Posterior vena cava (tissue), 2 donors: ENCODE measurements around the gene NPFFR1. TPM values are rescaled to one million over a fixed set of nuclear protein-coding genes. Genes with fewer than 3 reads are reported as not detected.

Experiments used
- DNase-seq: peaks from one replicate; pipeline ENCODE4 v3.0.0-alpha.2; 2020; ENCODE audit warnings: low spot score
- intact Hi-C, 2 donors: fragments of 100-400 bp; cut with DNase I; formaldehyde crosslinking; loops; one replicate each; pipeline versions ENCODE4 v1.14.1 to v1.14.2; 2022 to 2023
- total RNA-seq, 2 donors: library from RNA; stranded (reverse); fragmentation: NEBNext Ultra II Directional; extraction: Animal tissue kit (Norgen Biotek cat#: 25700); gene quantifications; one replicate each; pipeline ENCODE4 v1.2.1, GENCODE V29; 2021
- donor health status: DM: yes; HTN: yes; CAD: no.
- donor health status: DM: yes; HTN: yes; CAD: no.

The NPFFR1 gene
- total RNA-seq, 2 donors from 2014 or later = not detected

DNA sequence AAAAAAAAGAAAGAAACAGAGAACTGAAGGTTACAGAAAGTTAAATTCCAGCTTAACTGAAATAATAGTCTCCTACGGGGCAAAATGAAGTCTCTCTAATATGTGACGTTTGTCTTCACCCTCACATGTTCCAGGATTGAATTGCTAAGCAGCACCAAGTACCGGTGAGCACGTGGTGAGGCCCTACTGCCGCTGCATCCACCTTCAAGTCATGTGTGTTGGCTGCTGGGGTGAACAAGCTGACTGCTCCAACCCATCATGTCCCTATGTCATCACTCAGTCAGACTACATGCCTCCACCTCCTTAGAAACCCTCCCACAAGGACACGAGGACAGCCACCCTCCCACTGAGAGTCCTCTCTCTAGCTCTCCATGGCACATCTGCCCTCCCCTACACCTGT lies 35.4 kb upstream of the NPFFR1 start:
- DNase-seq = no peak

DNA sequence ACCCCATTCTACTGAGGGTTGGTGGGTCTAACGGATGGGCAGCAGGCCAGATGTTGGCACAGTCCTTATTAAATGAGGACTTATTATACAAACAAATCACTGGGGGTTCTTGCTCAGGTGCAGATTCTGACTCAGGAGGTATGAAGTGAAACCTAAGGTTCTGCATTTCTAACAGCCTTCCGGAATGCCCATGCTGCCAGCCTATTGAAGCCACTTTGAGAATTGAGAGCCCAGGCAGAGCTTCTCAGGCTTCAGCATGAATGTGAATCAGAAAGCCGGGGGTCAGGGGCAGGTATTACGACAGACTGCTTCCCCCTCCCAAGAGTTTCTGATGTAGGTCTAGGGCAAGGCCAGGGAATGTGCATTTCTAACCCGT lies 34.1 kb upstream of the NPFFR1 start:
- intact Hi-C loops = no loop called here
- DNase-seq = no peak

More for the DNA sequence above, 35.4 kb upstream of the NPFFR1 start:
- intact Hi-C loops = no loop called here

DNA sequence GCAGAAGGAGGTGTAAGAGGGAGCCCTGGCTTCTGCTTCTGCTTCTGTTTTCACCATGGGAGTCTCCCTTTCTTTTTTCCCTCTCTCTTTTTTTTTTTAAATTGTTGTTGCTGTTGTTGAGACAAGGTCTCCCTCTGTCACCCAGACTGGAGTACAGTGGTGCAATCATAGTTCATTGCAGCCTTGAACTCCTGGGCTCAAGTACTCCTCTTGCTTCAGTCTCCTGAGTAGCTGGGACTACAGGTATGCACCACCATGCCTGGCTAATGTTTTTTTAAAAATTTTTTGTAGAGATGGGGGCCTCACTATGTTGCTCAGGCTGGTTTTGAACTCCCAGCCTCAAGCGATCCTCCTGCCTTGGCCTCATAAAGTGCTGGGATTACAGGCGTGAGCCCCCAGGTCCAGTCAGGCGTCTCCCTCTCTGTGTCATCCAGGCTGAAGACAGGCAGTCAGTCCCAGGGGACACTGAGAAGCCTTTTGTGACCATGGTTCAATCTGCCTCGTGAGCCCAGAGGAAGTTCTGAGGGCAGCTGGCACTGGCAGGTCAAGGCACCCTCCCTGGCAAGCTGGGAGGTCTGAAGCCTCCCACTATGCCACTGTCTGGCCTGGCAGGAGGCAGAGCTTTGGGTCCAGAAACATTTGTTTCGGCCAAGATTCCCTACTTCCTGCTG lies 33.6 kb upstream of the NPFFR1 start:
- DNase-seq = no peak
- intact Hi-C loops = no loop called here

DNA sequence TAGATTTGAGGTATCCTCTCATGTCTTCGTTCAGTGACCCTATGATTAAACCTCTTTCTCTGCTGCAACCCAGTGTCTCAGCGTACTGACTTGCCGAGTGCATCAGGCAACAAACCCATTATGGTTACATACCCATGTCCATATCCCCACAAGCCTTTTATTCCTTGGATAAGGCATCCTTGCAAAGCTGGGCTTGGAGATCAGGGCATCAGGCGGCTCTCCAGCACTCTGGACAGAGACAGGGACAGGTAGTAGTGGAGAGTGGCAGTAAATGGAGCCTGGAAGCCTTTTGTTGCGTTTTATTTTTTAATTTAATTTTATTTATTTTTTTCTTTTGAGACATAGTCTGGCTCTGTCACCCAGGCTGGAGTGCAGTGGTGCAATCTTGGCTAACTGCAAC lies 32.0 kb upstream of the NPFFR1 start:
- intact Hi-C loops = no loop called here
- no peak for DNase-seq

DNA sequence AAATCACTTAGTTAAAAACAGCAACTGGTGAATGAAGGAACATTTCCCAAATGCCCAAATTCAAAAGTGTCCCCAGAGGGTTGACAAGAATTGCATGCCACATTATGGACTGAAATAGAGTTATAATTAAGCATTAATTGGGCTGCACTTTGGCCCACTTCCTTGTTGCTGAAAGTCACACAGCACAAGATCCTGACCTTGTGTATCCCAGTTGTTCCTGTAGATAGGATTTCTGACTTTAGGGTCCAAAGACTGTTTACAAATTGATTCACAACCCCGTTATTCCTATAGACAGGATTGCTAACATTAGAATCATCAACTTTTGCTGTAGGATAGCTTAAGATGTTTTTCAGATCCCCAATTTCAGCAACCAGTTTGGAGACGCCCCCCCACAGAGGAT lies 31.5 kb upstream of the NPFFR1 start:
- intact Hi-C loops = no loop called here

DNA sequence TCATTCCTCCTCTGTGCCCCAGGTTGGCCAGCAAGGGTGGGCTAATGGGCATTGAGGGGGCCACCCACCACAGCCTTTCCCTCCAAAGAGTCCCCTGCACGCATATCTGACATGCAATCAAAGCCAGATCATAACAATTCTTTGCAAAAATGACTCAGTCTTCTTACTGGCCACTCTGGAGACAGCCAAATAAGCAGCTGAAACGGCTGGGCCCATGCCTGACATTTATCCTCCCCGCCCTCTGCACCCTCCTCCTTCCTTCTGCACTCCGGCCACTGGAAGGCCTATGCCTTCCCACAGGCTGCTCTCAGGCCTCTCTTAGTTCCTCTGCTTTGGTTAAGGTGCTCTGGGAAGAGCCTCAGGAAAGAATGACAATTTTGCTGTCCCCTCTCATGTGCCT lies 29.2 kb upstream of the NPFFR1 start:
- peak; percentile 89 for DNase-seq
- intact Hi-C loops = no loop called here

More for the DNA sequence above, 31.5 kb upstream of the NPFFR1 start:
- no peak for DNase-seq

DNA sequence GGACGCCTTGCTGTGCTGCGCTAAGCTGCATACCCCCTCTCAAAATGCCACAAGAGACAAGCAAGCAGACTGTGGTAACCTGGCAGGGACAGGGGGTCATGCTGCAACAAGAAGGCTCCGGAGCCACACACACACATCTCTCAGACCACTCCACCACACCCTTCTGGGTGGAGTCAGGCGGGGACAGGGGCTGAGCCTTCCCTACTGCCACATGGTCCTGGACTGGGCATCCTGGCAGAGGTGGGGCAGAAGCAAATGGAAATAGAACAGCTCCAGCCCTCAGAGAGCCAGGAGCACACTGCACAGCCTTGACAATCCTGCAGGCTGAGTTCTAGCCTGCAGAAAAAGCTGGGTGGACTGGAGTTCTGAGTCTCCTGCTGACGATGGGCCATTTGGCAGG lies 28.4 kb upstream of the NPFFR1 start:
- DNase-seq = peak; percentile 52
- intact Hi-C loops = no loop called here

DNA sequence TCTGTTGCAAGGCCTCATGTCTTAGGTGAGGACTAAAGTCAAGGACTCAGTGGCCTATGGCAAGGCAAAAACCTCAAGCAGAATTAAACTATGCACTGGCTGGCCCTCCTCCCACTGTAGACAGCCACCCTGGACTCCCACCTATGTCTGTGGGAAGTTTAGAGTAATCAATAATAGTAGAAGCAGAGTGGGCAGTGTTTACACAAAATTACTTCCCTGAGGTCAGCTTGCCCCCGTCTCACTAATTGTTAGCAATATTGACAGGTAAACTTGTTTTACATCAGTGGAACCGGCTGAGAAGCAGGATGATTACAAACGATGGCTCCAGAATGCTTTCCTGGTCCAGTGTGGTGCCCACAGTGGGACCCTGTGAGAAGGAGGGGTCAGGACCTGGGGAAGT lies 27.9 kb upstream of the NPFFR1 start:
- no peak for DNase-seq
- intact Hi-C loops = no loop called here

DNA sequence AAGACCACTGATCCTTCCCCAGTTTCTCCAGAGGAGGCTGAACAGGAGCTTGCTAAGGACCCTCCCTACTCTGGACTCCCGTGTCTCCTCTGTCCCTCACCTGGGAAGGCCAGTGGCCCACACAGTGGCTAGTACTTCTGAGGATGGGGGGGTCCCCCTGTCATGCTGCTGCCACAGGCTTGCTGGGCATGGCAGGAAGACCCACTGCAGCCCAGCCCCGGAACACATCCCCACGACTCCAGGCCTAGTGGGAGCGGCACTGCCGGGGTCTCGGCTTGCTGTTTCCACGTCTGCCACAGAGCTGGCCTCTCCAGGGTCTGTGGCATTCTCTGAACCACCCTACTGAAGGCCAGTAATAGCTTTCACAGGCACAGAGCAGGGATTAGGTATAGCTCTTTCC lies 25.9 kb upstream of the NPFFR1 start:
- intact Hi-C loops = no loop called here
- DNase-seq = no peak

DNA sequence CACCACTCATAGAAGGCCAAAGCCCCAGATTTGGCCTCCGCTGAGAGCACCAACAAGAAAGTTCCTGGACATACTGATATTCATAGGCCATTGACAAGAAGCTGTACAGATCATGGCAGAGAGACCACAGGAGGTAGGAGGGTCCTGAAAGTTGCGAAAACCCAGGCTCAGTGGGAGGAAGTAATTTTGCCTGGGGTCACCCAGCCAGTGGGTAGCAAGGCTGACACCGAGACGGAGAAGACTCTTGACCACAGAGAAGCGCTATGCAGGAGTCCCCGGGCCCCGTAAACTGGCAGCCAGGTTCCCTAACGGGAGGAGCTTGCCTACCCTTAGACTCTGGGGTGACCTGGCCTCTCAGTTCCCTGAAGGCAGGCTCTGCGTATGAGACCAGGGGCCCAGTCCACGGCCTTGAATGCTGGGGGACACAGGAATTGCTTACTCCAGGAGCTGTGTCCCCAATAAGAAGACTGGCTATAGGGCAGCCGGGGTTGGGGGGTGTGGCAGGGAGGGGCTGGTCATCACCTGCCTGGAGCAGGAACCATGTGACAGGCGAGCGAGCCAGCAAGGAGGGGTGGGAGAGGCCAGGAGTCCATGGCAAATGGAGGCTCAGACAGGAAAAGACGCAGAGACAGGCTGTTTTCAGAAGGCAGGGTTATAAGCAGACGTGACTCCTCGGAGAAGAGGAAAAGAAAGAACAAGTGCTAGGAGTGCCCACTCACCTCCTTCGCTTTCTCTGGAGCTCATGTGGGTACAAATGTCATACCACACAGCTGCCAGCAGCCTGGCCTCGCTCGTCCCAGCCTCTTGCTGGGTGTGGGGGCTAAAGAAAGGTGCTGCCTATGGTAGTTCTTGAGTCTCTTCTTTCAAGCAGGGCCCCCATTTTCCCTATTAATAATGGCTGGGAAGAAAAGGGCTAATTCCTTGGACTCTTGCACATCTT lies 24.6 kb upstream of the NPFFR1 start:
- DNase-seq = no peak
- intact Hi-C loops = no loop called here

DNA sequence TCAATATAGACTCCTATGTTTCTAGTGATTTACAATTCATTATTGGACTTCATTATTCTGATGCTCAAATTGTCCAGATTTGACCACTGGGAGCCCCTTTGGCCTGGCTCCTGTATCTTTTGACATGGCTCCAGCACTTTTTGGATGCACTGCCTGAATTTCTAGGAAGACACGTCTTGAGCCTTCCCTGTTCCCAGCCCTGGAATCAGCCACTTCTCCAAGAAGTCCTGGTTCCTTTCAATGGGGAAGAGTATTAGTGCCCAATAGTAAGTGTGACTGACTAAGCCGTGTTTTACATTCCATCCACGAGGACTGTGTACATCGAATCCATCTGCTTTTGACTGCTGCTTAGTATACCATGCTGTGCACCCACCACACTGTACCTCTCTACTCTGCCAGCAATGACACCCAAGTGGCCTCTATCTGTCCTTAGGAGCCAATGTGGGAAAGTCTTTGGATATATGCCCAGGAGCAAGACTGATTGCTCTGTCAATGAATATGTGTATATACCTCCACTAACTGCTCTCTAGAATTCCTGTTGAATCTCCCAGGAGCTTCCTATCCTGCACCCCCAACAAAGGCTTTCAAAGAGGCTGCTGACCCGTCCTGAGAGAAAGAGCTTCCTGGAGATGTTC lies 23.2 kb upstream of the NPFFR1 start:
- intact Hi-C loops = no loop called here

DNA sequence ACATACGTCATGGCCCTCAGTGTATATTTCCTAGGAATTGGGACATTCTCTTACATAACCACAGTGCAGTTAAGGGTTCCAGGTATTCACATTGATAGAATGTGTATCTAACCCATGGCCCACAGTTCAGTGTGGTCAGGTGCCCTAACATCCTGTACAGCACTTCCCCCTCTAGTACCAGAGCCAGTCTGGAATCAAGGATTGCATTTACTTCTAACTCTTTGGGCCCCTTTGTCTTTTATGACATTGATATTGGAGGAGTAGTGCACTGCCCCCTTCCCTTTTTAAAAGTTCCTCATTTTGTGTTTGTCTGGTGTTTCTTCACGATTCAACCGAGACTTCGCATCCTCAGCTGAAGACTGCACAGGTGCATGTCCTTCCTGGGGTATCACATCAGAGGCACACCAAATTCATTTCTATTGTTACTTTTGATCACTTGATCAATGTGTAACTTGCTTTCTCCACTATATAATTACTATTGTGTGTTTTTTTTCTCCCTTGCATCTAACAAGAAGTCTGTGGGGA lies 22.4 kb upstream of the NPFFR1 start:
- DNase-seq = no peak
- intact Hi-C loops = no loop called here

More for the DNA sequence above, 23.2 kb upstream of the NPFFR1 start:
- no peak for DNase-seq

DNA sequence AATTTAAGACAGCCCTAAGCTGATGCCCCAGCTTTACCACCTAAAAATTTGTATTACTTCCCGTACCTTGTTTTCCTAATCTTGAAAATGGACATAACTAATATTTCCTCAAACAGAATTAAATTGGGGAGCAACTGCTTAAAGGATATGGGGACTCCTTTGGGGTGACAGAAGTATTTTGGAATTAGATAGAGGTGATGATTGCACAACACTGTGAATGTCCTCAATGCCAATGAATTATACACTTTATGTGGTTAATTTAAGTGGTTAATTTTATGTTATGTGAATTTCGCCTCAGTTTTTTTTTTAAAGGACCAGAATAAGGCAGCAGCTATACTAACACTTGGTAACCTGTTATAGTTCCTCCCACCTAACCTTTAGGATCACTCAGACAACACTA lies 19.9 kb upstream of the NPFFR1 start:
- DNase-seq = no peak
- intact Hi-C loops = no loop called here

DNA sequence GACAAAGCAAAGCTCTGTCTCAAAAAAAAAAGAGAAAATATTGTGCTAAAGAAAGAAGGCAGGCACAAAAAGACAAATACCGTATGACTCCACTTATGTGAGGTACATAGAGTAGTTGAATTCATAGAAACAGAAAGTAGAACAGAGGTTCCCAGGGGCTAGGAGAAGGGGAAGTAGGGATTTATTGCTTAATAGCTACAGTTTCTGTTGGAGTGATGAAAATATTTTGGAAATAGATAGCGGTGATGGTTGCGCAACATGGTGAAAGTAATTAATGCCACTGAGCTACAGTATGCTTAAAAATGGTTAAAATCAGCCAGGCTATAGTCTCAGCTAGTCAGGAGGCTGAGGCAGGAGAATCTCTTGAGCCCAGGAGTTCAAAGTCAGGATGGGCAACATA lies 18.5 kb upstream of the NPFFR1 start:
- no peak for DNase-seq
- intact Hi-C loops = no loop called here

DNA sequence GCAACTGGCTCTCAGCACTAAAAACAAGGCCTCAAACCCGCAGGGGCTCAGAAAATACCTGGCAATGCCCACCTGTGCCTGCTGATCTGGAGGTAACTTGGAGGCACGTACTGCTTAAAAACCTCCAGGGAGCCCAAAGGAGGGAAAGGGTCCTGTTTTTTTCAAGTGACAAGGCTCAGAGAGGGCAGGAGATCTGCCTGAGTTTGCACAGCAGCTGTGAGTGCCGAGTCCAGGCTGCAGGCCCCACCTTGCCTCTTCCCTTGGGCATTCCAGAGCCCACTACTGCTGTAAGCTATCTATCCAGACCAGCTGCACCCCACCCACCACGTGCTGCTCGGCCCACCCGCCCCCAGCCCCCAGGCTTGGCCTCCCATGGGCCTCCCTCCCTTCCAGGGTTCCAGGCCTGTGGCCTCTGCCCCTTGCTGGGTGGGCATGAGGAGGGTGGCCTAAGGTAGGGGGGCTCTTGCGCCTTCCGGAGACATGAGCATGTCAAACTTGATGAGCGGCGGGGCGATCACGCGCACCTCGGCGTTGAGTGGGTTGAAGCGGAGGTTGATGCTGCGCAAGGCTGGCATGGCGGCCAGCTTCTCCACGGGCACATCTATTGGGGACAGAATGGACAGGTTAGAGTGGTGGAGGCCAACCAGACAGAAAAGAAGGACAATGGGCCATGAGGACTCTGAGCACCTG lies 17.2 kb upstream of the NPFFR1 start:
- DNase-seq = peak; percentile 79
- intact Hi-C loops = no loop called here

DNA sequence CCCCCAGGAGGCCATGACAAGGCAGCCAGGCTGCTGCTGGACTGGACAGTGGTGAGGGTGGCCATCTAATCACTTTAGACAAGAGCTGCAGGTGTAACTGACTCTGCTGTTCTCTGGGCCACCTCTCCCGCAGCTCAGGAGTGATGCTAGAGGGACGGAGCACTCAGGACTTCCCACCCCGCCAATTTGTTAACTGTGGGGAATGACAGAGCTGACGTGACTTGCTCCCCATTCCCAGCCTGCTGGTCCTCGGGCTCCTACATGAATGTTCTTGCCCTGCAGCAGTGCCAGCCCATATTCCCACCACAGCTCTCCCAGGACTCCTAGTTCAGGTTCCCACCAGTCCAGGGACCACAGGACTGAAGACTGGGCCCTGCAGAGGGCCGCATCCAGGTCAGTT lies 16.7 kb upstream of the NPFFR1 start:
- intact Hi-C loops = no loop called here
- DNase-seq = no peak

DNA sequence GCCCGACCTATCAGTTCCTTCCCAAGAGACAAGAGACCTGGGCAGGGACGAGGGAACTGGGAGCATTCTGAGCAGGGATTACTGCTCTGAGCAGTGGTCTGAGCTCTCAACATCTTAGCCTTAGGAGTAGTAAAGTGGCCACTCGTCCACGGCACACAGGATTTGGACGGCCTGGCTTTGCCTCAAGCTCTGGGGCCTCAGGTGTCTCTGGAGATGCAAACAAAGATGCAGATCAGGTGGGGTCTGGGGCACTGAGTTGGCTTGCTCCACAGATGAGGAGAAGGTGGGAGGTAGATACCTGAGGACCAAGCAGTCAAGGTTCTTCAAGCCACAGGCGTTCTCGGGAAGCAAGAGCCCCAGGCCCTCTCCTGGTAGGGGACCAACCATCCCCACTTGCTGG lies 16.1 kb upstream of the NPFFR1 start:
- DNase-seq = peak; percentile 50
- intact Hi-C loops = no loop called here

DNA sequence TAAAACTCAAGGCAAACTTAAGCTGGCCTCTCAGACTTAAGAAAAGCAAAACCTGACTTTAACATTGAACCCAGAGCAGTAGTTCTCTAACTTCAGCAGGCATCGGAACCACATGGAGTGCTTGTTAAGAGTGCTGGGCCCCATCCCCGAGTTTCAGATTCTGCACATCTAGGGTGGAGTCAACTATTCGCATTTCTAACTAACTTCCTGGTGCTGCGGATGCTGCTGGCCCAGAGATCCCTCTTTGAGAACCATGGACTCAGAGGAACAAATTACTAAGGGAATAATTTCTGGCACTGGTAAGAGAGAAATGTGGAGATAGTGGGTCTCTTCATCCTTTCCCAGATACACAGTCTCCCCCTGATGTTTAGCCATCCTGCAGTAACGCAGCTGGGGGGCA lies 14.6 kb upstream of the NPFFR1 start:
- DNase-seq = no peak
- intact Hi-C loops = no loop called here

DNA sequence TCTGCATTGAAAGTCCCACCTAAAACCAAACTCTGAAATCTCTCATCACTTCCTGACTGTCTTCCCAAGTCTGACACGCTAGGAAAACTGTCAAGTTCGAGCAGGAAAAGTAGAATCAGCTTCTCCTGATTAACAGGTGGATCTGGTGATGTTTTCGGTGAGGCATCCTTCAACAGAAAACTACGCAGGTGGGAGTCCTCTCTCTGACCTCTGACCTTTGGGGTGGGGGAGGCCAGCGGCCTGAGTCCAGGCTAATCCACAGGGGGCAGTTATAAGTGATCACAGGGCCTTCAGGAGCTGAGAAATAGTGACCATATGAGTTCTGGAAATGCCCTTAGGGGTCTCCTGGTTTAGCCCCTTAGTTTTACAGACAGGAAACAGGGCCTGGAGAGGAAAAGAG lies 13.4 kb upstream of the NPFFR1 start:
- no peak for DNase-seq

More for the DNA sequence above, 13.4 kb upstream of the NPFFR1 start:
- intact Hi-C loops = no loop called here
